GM20431 (cell line): Measurements from ENCODE around the gene KIAA1755.
"Not testable (repeated sequence)": the region's sequence is repeated elsewhere in the genome, so short reads cannot be mapped to it uniquely, and the experiment has no call there.

Experiments used
- in situ Hi-C: fragments of 300-500 bp; cut with MseI, MboI; formaldehyde crosslinking; loops from one replicate; pipeline ENCODE4 v1.15.0; 2020; ENCODE audit warnings: low sequenced_read_pairs; ENCODE audit not compliant: unreplicated experiment

Gene KIAA1755

DNA sequence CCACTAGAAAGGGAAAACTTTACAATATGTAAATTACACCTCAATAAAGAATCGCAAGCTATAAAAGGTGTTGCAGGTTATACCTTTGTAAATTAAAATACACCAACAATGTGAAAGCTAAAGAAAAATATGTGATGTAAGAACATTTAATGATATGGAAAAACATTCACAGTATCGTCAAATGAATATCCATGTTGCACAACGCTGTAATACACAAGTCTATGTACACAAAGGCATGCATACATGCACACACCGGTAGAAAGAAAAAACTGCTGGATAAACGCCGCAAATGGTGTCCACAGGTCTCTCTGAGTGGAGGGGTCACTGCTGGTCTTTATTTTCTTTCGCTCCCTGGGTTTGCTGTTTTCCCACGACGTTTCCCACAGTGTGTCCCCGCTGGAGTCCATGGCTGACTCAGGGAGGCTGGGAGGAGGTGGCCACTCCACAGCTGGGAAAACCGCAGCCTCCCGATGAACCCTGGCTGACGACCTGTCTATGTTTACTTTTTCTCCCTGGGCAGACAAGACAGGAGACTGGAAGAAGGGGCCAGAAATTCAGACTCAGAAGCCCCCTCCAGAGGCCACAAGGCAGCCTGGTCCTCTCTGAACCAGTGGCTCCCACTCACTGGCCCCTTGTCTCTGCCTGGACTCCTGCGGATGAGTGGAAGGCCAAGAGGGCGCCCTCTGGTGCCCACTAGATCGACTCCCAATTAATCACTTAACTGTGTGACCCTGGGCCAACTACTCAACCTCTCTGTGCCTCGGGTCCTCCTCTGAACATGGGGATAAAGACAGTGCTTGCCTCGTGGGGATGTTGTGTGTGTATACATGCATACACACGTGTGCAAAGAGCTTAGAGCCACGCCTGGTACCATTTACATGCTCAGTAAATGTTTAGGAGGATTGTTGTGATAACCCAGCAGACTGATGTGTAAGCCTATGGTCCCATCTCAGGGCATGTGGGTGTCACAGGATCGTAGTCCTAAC, 30.6 kb upstream of the KIAA1755 start:
- in situ Hi-C loops = no loop called here

DNA sequence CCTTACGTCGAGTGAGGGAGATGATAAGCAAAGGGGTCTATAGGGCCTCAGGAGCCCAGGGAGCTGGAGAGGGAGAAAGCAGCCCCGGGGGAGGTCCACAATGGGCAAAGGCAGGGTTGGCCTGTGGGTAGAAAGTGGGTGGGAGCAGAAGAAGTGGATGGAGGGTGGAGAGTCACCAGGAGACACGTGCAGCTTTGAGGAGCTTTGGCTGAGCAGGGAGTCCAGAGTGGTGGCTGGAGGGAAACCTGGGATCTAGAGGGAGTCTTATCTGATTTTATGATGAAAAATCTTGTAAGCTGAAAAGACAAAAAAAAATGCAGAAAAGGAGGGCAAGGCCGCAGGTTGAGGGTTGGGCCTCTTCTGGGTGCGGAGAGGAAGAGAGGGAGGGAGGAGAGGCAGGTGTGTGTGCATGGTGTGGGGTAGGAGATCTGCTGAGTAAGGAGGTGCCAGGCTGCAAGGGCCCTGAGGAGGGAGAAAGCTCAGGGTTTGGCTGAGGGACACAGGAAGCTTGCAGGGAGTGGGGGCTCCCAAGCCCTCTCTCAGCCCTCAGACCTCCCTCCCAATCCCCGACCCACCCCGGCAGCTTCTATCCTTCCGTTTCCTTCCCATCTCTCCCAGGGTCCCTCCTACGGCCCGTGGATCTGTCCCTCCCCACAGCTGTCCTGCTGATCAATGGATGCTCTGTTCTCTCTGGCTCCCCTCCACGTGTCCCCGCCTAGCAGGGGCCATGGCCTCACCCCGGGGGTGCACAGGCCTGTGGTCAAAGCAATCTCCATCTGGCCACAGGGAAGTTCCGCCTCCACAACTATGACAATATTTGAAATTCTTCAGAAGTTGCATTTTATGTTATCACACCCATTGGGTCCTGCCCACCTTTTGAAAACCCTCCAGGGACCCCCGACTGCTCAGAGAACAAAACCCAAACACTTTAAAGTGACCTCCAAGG, 26.3 kb upstream of the KIAA1755 start:
- in situ Hi-C loops = no loop called here

- in situ Hi-C loops = no loop called here
Observed at GRCh38 chr20:38284893-38285444, 24.4 kb upstream of the KIAA1755 start.

DNA sequence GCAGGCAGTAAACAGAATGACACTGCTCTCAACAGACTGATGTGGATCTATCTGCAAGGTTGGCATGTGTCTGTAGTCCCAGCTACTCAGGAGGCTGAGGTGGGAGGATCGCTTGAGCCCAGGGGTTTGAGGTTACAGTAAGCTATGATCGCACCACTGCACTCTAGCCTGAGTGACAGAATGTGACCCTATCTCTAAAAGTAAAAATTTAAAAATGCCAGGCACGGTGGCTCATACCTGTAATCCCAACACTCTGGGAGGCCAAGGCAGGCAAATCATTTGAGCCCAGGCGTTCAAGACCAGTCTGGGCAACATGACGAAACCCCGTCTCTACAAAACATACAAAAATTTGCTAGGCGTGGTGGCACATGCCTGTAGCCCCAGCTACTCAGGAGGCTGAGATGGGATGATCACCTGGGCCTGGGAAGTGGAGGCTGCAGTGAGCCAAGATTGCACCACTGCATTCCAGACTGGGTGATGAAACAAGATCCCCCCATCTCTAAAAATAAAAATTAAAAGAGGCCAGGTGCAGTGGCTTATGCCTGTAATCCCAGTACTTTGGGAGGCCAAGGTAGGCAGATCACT, 23.6 kb upstream of the KIAA1755 start:
- in situ Hi-C loops = not testable (repeated sequence)

DNA sequence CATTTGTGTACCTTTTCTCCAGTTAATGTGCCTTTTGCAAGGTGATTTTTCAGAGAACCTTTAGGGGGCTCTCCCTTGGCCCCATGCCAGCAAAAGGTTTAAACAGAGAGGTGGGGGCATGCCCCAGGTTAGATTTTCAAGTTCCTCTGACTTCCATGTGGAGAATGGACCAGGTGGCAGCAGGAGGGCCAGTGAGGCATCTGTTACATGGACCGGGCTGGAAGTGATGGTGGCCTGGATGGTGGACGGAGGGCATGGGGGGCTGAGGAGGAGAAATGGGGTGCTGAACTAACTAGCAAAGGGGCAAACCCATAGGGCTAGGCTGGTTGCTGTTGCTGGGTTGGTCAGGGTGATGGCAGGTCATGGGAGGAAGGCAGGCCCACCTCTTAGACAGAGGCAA, 22.7 kb upstream of the KIAA1755 start:
- in situ Hi-C loops = no loop called here

DNA sequence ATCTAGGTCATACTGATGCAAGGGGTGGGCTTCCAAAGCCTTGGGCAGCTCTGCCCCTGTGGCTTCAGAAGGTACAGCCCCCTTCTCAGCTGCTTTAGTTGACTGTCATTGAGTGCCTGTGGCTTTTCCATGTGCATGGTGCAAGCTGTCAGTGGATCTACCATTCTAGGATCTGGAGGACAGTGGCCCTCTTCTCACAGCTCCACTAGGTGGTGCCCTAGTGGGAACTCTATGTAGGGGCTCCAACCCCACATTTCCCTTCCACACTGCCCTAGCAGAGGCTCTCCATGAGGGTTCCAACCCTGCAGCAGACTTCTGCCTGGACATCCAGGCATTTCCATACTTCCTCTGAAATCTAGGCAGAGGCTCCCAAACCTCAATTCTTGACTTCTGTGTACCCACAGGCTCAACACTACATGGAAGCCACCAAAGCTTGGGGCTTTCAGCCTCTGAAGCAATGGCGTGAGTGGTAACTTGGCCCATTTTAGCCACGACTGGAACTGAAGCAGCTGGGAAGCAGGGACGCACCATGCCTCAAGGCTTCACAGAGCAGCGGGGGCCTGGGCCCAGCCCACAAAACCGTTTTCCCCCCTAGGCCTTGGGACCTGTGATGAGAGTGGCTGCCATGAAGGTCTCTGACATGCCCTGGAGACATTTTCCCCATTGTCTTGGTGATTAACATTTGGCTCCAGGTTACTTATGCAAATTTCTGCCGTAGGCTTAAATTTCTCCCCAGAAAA, 20.8 kb upstream of the KIAA1755 start:
- in situ Hi-C loops = not testable (repeated sequence)

DNA sequence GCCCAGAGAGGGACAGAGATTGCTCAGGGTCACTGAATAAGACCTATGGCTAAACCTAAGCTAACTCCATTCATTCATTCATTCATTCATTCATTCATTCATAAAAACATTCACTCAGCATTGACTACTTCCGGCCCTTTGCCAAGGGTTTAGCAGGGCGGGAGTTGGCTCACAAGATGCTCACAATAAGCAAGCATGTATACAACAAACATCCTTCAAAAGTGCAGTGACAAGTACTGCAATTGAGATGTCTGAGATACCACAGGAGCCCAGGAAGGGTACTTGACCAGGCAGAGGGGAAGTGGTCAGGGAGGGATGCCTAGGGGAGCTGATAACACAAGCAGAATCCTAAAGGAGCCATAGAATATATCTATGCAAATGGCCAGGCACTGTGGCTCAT, 18.2 kb upstream of the KIAA1755 start:
- in situ Hi-C loops = no loop called here

DNA sequence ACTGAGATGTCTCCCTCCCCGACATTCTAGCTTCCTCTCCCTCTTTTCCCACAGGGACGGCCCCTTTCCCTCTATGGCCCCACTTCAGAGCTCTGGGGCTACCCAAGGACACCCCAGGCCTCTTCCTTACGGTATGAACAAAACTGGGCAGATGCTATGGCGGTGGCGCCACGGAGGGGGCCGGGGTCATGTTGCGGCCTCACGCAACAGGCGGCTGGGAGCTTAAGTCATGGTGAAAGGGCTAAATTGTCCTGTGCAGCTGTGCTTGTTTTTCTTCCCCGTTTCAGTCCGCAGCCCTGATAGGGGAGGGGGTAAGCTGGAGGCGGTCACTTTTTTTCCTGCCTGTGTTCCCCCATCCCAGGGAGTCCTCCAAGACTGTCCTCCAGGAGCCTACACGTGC, 17.6 kb upstream of the KIAA1755 start:
- in situ Hi-C loops = no loop called here

GRCh38 chr20:38277691-38278090, 17.2 kb upstream of the KIAA1755 start:
- in situ Hi-C loops = no loop called here

DNA sequence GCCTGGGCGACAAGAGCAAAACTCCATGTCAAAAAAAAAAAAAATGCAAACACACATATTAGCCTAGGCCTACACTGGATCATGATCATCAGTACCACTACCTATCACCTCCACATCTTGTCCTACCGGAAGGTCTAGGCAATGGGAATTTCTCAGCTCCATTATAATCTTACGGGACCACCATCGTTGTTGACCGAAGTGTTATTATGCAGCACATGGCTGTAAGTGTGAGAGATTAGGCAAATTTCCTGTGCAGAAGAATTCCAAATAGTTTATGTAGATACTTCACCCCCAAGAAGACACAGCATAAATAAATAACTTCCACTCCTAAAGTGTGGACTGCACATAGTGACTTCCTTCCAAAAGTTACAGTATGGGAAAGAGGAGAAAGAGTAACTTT, 16.8 kb upstream of the KIAA1755 start:
- in situ Hi-C loops = no loop called here

DNA sequence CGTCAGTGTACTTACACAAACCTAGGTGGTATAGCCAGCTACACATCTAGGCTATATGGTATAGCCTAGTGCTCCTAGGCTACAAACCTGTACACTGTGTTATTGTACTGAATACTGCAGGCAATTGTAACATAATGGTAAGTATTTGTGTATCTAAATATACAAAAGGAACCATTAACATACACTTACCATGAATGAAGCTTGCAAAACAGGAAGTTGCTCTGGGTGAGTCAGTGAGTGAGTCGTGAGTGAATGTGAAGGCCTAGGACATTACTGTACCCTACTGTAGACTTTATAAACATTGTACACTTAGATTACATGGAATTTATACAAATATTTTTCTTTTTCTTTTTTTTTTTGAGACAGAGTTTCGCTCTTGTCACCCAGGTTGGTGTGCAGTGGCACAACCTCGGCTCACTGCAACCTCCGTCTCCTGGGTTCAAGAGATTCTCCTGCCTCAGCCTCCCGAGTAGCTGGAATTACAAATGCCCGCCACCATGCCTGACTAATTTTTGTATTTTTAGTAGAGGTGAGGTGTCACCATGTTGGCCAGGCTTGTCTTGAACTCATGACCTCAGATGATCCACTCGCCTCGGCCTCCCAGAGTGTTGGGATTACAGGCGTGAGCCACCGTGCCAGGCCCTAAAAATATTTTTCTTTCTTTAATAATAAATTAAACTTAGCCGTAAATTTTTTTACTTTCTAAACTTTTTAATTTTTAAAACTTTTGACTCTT, 15.4 kb upstream of the KIAA1755 start:
- in situ Hi-C loops = no loop called here

DNA sequence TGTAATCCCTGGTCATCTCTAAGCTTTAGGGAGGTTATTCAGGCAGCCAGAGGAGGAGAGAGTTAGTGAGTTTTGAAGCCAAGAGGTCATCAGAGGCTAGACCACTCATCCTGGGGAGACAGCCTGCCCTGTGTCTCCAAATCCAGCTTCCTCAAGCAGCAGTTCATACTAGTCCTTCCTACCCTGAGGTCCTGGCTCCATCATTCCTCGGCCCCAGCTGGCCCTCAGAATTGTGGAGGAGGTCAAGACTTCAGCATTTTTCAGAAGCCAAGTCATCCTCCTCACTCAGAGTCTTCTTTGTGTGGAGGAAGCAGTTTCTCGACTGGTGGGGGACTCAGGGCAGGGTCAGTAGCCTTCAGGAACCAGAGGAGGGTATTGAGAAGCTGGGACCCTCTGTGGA, 12.4 kb upstream of the KIAA1755 start:
- in situ Hi-C loops = no loop called here

- in situ Hi-C loops = no loop called here
Observed at GRCh38 chr20:38272398-38272797, 11.9 kb upstream of the KIAA1755 start.

DNA sequence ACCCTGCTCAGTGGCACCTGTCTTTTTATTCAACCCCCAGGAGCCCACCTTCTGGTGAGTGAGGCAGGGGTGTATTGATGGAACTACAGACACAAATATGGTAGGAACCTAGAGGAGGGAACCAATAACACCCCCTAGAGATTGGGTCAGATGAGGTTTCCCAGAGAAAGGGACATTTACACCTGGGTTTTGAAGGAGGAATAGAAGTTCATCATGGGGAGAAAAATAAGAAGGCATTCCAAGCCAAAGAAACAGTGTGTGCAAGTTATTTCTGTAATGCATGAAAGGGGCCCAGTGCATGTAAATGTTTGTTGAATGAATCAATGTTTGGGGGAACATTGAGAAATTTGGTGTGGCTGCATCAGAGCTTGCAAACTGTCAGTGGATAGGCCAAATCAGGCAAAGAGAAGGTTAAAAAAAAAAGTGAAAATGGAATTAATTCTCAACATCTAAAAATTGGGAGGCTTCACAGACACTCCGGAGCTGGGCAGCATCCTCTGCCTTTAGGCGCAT, 11.1 kb upstream of the KIAA1755 start:
- in situ Hi-C loops = no loop called here

GRCh38 chr20:38270869-38271605, 10.5 kb upstream of the KIAA1755 start:
- in situ Hi-C loops = no loop called here

- in situ Hi-C loops = no loop called here
Observed at GRCh38 chr20:38269715-38270114, 9.2 kb upstream of the KIAA1755 start.

DNA sequence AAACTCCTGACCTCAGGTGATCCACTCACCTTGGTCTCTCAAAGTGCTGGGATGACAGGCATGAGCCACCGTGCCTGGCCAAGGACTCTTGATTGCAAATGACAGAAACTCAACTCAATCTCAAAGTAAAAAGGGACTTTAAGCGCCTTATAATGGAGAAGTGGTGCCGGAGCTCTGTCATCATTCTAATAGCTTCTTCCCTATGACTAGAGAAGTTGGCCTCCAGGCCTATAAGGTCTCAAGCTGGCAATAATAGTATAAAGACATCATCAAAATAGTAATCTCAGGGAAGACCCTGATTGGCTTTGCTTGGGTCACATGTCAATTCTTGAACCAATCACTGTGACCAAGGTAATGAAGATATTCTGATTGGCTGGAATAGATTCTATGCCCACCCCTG, 8.5 kb upstream of the KIAA1755 start:
- in situ Hi-C loops = no loop called here

DNA sequence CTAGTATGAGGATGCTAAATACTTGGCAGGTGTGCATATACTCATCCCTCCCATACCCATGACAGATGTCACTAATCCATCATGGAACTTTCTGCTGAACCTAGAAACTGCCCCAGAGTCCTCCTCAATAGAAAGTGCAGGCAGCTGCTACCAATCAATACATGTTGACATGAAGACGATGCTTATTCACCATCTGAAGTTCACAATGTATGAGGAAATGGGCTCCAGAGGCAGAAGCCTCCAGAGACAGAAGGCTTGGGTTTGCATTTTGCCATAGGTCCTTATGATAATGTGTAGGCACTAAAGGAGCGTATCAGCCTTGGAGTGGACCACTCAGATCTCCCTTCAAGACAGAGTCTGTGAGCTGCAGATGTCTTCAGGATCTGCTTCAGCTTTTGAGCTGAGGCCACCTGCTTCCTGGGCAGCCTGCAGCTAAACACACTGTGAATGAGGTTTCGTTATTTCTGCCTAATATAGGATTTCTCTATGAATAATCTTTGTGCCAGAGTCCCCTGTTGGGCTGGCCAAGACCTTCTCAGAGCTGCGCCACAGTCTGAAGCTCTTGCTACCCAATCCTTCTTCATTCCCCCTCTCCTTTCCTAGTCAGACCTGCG, 7.5 kb upstream of the KIAA1755 start:
- in situ Hi-C loops = no loop called here
